NCI-H1436 treated with DMSO at 0.1 percent for 48 hours (cell line): ENCODE data around the gene RPTOR.
"Not testable (repeated sequence)": the region's sequence is repeated elsewhere in the genome, so short reads cannot be mapped to it uniquely, and the experiment has no call there.

Source experiments
- DNase-seq: peaks from one replicate; lab custom pipeline; 2025; lab: John Stamatoyannopoulos, UW

The RPTOR gene

GRCh38 chr17:80616705-80617104 lies 72.1 kb downstream of the RPTOR start:
- DNase-seq: no peak

GRCh38 chr17:80618304-80618703 lies 73.7 kb downstream of the RPTOR start:
- no peak for DNase-seq

- no peak for DNase-seq
These were observed 75.0 kb downstream of the RPTOR start for GRCh38 chr17:80619535-80620235.

GRCh38 chr17:80621335-80621996 lies 76.8 kb downstream of the RPTOR start:
- DNase-seq: no peak

- DNase-seq: no peak
These were observed 77.3 kb downstream of the RPTOR start for GRCh38 chr17:80621997-80622357.

- no peak for DNase-seq
These were observed 80.2 kb downstream of the RPTOR start for GRCh38 chr17:80624864-80625263.

- DNase-seq: no peak
These were observed 81.0 kb downstream of the RPTOR start for GRCh38 chr17:80625627-80626026.

- not testable (repeated sequence) for DNase-seq
These were observed 84.2 kb downstream of the RPTOR start for GRCh38 chr17:80628881-80629280.

- no peak for DNase-seq
These were observed 84.8 kb downstream of the RPTOR start for GRCh38 chr17:80629298-80630028.

GRCh38 chr17:80630560-80631120 lies 86.0 kb downstream of the RPTOR start:
- DNase-seq: no peak

GRCh38 chr17:80631142-80632045 lies 86.8 kb downstream of the RPTOR start:
- no peak for DNase-seq

- no peak for DNase-seq
These were observed 87.5 kb downstream of the RPTOR start for GRCh38 chr17:80632046-80632581.

GRCh38 chr17:80633207-80633606 lies 88.6 kb downstream of the RPTOR start:
- no peak for DNase-seq

- no peak for DNase-seq
These were observed 89.4 kb downstream of the RPTOR start for GRCh38 chr17:80633994-80634566.

GRCh38 chr17:80636361-80637018 lies 91.9 kb downstream of the RPTOR start:
- DNase-seq: no peak

- DNase-seq: no peak
These were observed 92.6 kb downstream of the RPTOR start for GRCh38 chr17:80637048-80637781.

GRCh38 chr17:80639658-80640057 lies 95.0 kb downstream of the RPTOR start:
- DNase-seq: no peak

GRCh38 chr17:80640366-80641084 lies 95.9 kb downstream of the RPTOR start:
- no peak for DNase-seq
